CD4-positive, alpha-beta T cell treated with Interleukin-10 for 1 hour (primary cell): ENCODE measurements around the gene PIAS3.
A peak's percentile ranks its signal among the peaks of the same experiment; 100 is the strongest.
"Not testable (repeated sequence)": the region's sequence is repeated elsewhere in the genome, so short reads cannot be mapped to it uniquely, and the experiment has no call there.

Source experiments
- DNase-seq: peaks from one replicate; pipeline ENCODE4 v3.0.0-alpha.2; 2020

Gene PIAS3

GRCh38 chr1:145822779-145823331 is 36.0 kb downstream of the PIAS3 start:
- not testable (repeated sequence) for DNase-seq

- peak; percentile 14 for DNase-seq
Observed at GRCh38 chr1:145818095-145818494, 40.8 kb downstream of the PIAS3 start.

GRCh38 chr1:145812977-145813810 is 45.7 kb downstream of the PIAS3 start:
- not testable (repeated sequence) for DNase-seq

- no peak for DNase-seq
Observed at GRCh38 chr1:145806844-145807243, 52.0 kb downstream of the PIAS3 start.

GRCh38 chr1:145806408-145806807 is 52.5 kb downstream of the PIAS3 start:
- DNase-seq: no peak

GRCh38 chr1:145805057-145805456 is 53.8 kb downstream of the PIAS3 start:
- DNase-seq: no peak

- no peak for DNase-seq
Observed at GRCh38 chr1:145804235-145805045, 54.4 kb downstream of the PIAS3 start.

- no peak for DNase-seq
Observed at GRCh38 chr1:145799806-145800205, 59.1 kb downstream of the PIAS3 start.
